MCF 10A (cell line): ENCODE data around the gene NDUFA5. TPM values are rescaled to one million over a fixed set of nuclear protein-coding genes. Genes with fewer than 3 reads are reported as not detected.

Experiments used
- BruUV-seq: library from RNA; stranded (reverse); fragments of 400-500 nt; replicated peaks from 2 replicates; lab custom pipeline; 2021; lab: Mats Ljungman, UMichigan
- CTCF ChIA-PET: fragments of 300-600 bp; sonication (Branson Sonifier 250); formaldehyde crosslinking; extraction: SDS; loops from one replicate; lab custom pipeline; 2021; ENCODE audit warnings: antibody characterized with exemption, inconsistent platforms; lab: Yijun Ruan, JAX
- POLR2A ChIA-PET: fragments of 300-600, 350-650 bp; sonication (Branson Sonifier 250); formaldehyde crosslinking; extraction: SDS; loops from one replicate; lab custom pipeline; 2020; ENCODE audit warnings: antibody characterized with exemption, inconsistent platforms; lab: Yijun Ruan, JAX
- DNase-seq: peaks from one replicate; pipeline ENCODE4 v3.0.0-alpha.2; 2018; ENCODE audit not compliant: unreplicated experiment
- H3K27ac Mint-ChIP-seq: one replicate; pipeline ENCODE4 v1.8.0; 2022; ENCODE audit warnings: mild to moderate bottlenecking, low read depth, mixed read lengths; ENCODE audit not compliant: unreplicated experiment
- H3K27me3 Mint-ChIP-seq: one replicate; pipeline ENCODE4 v1.8.0; 2022; ENCODE audit warnings: mixed read lengths; ENCODE audit not compliant: insufficient read depth, unreplicated experiment
- H3K36me3 Mint-ChIP-seq: one replicate; pipeline ENCODE4 v1.8.0; 2022; ENCODE audit warnings: mild to moderate bottlenecking, moderate library complexity, mixed read lengths; ENCODE audit not compliant: insufficient read depth, unreplicated experiment
- H3K4me1 Mint-ChIP-seq: one replicate; pipeline ENCODE4 v1.8.0; 2022; ENCODE audit warnings: mixed read lengths; ENCODE audit not compliant: insufficient read depth, unreplicated experiment
- H3K4me3 Mint-ChIP-seq: one replicate; pipeline ENCODE4 v1.8.0; 2022; ENCODE audit warnings: mild to moderate bottlenecking, moderate library complexity, mixed read lengths; ENCODE audit not compliant: unreplicated experiment
- H3K9me3 Mint-ChIP-seq: one replicate; pipeline ENCODE4 v1.8.0; 2022; ENCODE audit warnings: mixed read lengths; ENCODE audit not compliant: unreplicated experiment
- intact Hi-C: fragments of 100-400 bp; cut with micrococcal nuclease; formaldehyde crosslinking; loops from 2 replicates; pipeline ENCODE4 v1.14.1; 2022
- total RNA-seq: library from RNA; stranded (reverse); gene quantifications from 2 replicates; pipeline ENCODE4 v1.2.3, GENCODE V29; 2022
- TF ChIP-seq, protein P1 (sequence below): fragments of 200-600 bp; IDR thresholded peaks from one replicate; pipeline ENCODE4 v1.8.0; 2022; ENCODE audit warnings: antibody characterized with exemption, mild to moderate bottlenecking; ENCODE audit not compliant: unreplicated experiment

NDUFA5 gene
- total RNA-seq, 1 experiment from 2014 or later, result 71.9 TPM

GRCh38 chr7:123600876-123601275 lies 43.3 kb upstream of the NDUFA5 start:
- Mint-ChIP-seq H3K4me1 (peaks cover 5% of the 10 kb centered on the region), H3K4me3 (no peak overlapping the region), H3K27ac (no peak overlapping the region), H3K9me3 (no peaks in the 10 kb centered on the region), H3K27me3 (no peaks in the 10 kb centered on the region), H3K36me3 (no peaks in the 10 kb centered on the region)
- no peak for DNase-seq
- ChIA-PET POLR2A (no interaction called here), CTCF (interaction anchor here (1.6 kb wide), 1 partner anchor 20 kb away, joined by 3 read pairs; no protein-coding TSS in a partner anchor)
- no TSS peak for BruUV-seq
- TF ChIP-seq, protein P1, sequence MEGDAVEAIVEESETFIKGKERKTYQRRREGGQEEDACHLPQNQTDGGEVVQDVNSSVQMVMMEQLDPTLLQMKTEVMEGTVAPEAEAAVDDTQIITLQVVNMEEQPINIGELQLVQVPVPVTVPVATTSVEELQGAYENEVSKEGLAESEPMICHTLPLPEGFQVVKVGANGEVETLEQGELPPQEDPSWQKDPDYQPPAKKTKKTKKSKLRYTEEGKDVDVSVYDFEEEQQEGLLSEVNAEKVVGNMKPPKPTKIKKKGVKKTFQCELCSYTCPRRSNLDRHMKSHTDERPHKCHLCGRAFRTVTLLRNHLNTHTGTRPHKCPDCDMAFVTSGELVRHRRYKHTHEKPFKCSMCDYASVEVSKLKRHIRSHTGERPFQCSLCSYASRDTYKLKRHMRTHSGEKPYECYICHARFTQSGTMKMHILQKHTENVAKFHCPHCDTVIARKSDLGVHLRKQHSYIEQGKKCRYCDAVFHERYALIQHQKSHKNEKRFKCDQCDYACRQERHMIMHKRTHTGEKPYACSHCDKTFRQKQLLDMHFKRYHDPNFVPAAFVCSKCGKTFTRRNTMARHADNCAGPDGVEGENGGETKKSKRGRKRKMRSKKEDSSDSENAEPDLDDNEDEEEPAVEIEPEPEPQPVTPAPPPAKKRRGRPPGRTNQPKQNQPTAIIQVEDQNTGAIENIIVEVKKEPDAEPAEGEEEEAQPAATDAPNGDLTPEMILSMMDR, result no peak
- intact Hi-C loops, result no loop called here

DNA sequence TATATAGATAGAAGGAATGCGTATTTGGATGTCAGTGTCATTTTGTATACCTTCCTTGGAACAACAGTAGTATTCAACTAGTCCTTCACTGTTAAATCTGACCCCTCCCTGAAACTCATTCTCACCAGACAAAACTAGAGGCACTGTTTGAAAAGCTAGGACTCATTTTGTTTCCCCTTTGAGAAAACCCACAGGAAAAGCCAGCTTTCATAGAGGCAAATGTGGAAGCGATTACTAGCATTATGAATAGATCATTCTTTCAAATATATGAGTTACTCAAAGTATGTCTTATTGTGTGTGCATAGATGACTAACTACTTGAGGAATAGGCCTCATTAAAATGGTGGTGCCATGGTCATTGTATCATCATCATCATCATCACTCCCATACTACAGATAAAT lies 42.1 kb upstream of the NDUFA5 start:
- TF ChIP-seq, protein P1, result no peak
- no peaks in the 10 kb centered on the region for H3K9me3 Mint-ChIP-seq
- BruUV-seq, result no TSS peak
- DNase-seq, result no peak
- H3K27ac Mint-ChIP-seq, result no peak overlapping the region
- H3K4me1 Mint-ChIP-seq, result peaks cover 3% of the 10 kb centered on the region
- no peaks in the 10 kb centered on the region for H3K27me3 Mint-ChIP-seq
- H3K36me3 Mint-ChIP-seq, result no peaks in the 10 kb centered on the region
- intact Hi-C loops, result no loop called here
- POLR2A ChIA-PET, result interaction anchor here (0.8 kb wide), 1 partner anchor 16 kb away, joined by 3 read pairs; no protein-coding TSS in a partner anchor
- CTCF ChIA-PET, result interaction anchor here (0.8 kb wide), 1 partner anchor 20 kb away, joined by 3 read pairs; no protein-coding TSS in a partner anchor
- H3K4me3 Mint-ChIP-seq, result no peak overlapping the region

DNA sequence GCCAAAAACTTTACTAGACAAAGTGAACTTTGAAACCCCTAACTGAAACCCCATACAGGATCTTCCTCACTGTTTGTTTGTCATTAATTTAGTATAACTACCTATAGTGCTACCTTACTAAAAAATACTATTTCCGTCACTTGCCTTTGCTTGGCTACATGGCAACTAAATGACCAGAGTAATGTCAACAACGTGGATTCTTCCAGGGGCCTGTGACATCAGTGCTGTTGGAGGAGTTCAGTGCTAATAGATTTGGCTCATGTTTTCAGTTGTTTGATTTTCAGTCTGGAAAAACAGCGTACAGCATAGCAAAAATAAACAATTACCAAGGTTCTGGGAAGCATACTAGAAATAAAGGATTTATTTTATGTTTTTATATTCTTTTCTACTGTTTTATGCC lies 41.0 kb upstream of the NDUFA5 start:
- no peak overlapping the region for H3K4me3 Mint-ChIP-seq
- DNase-seq, result no peak
- no TSS peak for BruUV-seq
- TF ChIP-seq, protein P1, result no peak
- POLR2A ChIA-PET, result no interaction called here
- no peaks in the 10 kb centered on the region for H3K9me3 Mint-ChIP-seq
- H3K27ac Mint-ChIP-seq, result no peak overlapping the region
- H3K4me1 Mint-ChIP-seq, result no peaks in the 10 kb centered on the region
- no peaks in the 10 kb centered on the region for H3K27me3 Mint-ChIP-seq
- CTCF ChIA-PET, result interaction anchor here (2.1 kb wide), 1 partner anchor 18 kb away, joined by 5 read pairs; no protein-coding TSS in a partner anchor
- H3K36me3 Mint-ChIP-seq, result no peaks in the 10 kb centered on the region
- intact Hi-C loops, result no loop called here

GRCh38 chr7:123594813-123595241 lies 37.2 kb upstream of the NDUFA5 start:
- Mint-ChIP-seq H3K27ac (no peak overlapping the region), H3K9me3 (no peaks in the 10 kb centered on the region), H3K4me3 (no peak overlapping the region), H3K4me1 (no peaks in the 10 kb centered on the region), H3K27me3 (no peaks in the 10 kb centered on the region), H3K36me3 (no peaks in the 10 kb centered on the region)
- no TSS peak for BruUV-seq
- ChIA-PET POLR2A (interaction anchor here (0.6 kb wide), 1 partner anchor 97 kb away, joined by 3 read pairs; no protein-coding TSS in a partner anchor), CTCF (interaction anchor here (0.8 to 1.3 kb wide), 3 partner anchors 9 to 14 kb away, joined by 3 to 4 read pairs (median 4); no protein-coding TSS in a partner anchor)
- no peak for DNase-seq
- intact Hi-C loops, result no loop called here
- TF ChIP-seq, protein P1, result no peak
